Stimulated activated CD8-positive, alpha-beta memory T cell treated with anti-CD3 and anti-CD28 coated beads, Interleukin-4, amount 100 ng/mL, for 48 hours (primary cell): ENCODE results near the gene HEMGN.
A peak's percentile ranks its signal among the peaks of the same experiment; 100 is the strongest.
"Not testable (repeated sequence)": the region's sequence is repeated elsewhere in the genome, so short reads cannot be mapped to it uniquely, and the experiment has no call there.

Source experiments
- DNase-seq: peaks from one replicate; pipeline ENCODE4 v3.0.0-alpha.2; 2020

Gene HEMGN

GRCh38 chr9:97938081-97938644, at the start of gene HEMGN:
HEMGN (minus strand) TSS chr9:97938172; CDS start chr9:97938136, 36 bp downstream.
- peak; percentile 41 for DNase-seq

DNA sequence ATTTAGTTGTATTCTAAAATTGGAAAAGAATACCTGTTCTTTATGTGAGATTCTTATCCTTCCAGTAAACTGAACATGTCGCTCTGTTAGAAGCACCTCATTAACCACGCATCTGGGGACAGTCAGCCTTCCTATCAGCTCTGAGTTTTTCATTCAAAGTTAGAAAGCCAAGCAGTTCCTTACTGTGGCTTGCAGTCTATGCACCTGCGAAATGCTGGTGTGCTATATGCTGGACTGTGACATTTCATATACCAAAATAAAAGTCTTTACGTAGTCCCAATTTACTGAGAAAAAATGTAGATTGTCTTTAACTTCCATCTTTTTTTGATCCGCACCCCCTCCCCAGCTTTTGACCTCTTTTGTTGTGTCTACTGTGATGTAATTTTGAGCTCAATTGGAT, 49.5 kb upstream of the HEMGN start:
- DNase-seq = no peak

GRCh38 chr9:97985058-97985861, 47.3 kb upstream of the HEMGN start:
- peak; percentile 62 for DNase-seq

- peak; percentile 85 for DNase-seq
Observed at GRCh38 chr9:97984188-97985057, 46.5 kb upstream of the HEMGN start.

GRCh38 chr9:97983589-97984187, 45.7 kb upstream of the HEMGN start:
- DNase-seq = peak; percentile 59

- DNase-seq = peak; percentile 95
Observed at GRCh38 chr9:97982683-97983588, 45.0 kb upstream of the HEMGN start, which contains the start of gene ANP32B. ANP32B (plus strand) TSS chr9:97983341; CDS start chr9:97983556, 215 bp downstream.

DNA sequence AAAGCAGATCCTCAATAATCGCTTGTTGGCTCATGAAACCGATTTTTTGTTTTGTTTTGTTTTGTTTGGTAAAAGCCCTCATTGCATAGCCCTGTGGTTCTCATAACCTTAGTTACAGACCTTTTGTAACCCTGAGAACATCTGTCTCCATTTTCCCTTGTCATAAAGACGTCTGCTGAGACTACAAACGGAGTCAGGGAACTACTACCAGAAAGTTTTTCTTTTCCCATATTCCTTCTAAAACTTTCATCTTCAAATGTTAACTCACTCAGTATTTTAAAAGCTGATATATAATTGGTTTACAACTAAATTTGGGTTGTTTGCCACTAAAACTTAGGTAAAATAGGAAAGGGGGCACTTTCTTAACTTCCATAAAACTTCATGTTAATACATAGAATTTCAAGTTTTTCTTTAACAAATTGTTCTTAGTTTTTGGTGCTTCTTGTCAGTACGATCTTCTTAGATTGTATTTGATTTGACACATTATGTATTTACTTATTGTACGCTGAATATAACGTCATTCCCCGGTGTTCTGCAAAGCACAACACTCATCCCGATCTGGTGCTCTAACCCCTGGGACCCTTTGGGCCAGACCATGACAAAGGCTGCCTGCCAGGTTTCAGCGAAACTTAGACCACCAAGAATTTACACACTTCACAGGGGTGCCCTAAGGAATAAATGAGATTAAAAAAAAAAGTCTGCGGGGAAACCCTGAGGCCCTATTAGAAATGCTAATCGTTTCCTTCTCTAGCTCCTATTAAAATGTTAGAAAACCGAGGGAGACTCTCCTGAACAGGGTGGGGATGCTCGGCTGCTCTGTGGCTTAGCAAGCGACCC, 44.1 kb upstream of the HEMGN start:
- DNase-seq = no peak

- no peak for DNase-seq
Observed at GRCh38 chr9:97980918-97981845, 43.2 kb upstream of the HEMGN start.

DNA sequence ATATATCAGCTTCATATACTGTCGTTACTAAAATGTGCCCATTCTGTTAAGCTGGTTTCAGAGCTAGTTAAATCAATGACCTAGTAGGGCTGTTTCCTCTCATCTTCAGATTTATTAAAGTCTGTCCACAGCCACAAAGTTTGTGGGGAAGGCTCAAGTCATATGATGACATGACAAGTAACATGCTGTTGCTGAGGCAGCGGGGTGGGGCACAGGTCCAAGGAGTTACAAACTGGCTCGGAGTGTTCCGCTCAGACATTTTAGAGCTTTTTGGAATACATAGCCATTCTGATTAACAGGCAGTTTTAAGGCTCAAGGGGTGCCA, 42.5 kb upstream of the HEMGN start:
- no peak for DNase-seq

DNA sequence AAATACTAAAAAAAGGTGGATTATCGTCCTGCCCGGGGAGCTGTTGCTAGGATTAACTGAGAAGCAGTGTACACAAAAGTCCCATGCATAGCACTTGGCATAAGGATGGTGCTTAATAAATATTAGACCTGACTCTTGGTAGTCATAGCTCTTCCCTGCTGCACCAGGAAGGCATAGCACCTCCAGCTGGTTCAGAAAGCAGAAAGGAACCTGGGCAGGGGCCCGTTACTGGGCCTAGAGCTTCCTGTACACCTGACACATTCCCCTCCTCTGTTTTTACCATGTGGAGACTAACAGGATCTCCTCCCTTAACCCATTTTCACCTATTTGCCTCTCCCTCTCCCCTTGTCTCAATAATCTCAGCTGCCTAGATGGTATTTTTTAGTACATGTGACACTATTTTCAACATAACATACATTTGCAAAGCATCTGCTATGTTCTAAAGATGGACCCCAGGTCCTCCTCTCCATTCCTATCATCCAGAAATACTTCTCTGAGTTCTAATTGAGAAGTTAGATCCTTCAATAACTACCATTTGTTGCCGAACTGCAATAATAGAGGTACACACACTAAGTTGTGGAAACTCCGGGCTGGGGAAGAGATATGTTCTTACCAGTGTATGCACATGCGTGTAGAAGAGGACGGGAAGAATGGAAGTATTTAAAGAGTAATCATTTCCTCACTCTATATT, 42.0 kb upstream of the HEMGN start:
- DNase-seq = no peak

DNA sequence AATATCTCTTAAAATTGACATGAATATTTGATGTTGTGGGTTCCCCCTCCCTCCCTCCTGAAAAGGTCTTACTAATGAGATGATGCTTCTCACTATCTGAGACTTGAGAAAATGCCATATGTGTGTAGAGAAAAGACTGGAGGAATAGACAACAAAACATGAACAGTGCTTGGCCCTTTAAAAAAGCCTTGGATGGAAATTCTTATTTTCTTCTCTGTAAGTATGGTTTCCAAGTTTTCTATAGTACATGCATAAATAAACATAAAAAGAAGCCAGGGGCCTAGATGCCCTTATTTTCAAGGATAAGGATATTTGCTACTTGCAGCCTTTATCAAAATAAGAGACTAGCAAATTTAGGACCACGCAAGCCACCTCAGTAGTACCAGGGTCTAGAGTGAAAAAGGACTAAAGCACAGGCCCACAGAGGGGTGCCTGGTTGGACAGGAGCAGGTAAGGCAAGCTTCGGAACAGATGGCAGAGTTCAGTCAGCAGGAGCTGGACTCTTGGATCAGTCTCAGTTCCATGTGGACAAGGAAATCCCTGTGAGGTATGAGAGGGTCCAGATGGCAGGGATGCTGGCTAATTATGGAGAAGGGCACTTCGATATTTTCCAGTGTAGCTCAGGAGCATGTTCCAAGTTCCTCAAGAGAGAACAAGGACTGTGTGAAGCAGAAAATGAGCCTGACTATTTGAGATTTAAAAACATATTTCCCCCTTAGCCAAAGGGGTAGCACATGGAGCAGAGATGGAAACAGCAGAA, 40.6 kb upstream of the HEMGN start:
- DNase-seq = no peak

DNA sequence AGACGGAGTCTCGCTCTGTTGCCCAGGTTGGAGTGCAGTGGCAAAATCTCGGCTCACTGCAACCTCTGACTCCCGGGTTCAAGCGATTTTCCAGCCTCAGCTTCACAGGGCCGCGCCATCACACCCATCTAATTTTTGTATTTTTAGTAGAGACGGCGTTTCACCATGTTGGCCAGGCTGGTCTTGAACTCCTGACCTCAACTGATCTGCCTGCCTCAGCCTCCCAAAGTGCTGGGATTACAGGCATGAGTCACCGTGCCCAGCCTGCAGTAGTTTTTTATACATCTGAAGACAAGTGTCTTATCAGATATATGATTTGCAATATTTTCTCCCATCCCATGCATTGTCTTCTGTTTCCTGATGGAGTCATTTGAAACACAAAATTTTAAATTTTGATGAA, 38.7 kb upstream of the HEMGN start:
- not testable (repeated sequence) for DNase-seq

- DNase-seq = no peak
Observed at GRCh38 chr9:97975376-97975775, 37.4 kb upstream of the HEMGN start.

DNA sequence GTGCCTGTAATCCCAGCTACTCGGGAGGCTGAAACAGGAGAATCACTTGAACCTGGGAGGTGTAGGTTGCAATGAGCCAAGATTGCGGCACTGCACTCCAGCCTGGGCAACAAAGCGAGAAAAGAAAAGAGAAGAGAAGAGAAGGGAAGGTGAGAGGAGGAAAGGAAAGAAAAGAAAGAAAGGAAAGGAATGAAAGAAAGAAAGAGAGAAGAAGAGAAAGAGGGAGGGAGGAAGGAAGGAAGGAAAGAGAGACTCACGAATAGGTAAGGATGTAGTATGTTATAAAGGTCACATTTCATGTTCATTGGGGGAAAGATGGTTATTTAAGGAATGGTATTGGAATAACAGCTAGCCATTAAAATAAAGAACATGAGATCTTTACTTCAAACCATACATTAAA, 34.8 kb upstream of the HEMGN start:
- no peak for DNase-seq

DNA sequence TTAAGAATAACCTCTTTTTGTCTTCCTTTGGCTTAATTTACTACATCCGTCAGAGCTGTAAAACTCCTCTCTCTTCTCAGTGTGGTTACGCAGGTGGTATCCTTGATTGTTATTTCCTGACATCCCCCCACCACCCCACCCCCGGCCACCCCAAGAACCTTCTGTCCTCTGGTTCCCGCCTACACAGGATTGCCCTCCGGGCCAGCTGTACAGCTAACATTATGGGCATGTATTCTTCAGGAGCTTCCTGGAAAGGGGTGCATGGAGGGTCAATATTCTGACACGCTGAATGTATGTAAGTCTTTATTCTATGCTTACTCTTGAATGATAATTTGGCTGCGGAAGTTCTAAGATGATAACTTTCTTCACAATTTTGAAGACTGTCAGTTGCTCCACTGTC, 32.2 kb upstream of the HEMGN start:
- no peak for DNase-seq

- DNase-seq = no peak
Observed at GRCh38 chr9:97969014-97969413, 31.0 kb upstream of the HEMGN start.

- DNase-seq = no peak
Observed at GRCh38 chr9:97966493-97966892, 28.5 kb upstream of the HEMGN start.

DNA sequence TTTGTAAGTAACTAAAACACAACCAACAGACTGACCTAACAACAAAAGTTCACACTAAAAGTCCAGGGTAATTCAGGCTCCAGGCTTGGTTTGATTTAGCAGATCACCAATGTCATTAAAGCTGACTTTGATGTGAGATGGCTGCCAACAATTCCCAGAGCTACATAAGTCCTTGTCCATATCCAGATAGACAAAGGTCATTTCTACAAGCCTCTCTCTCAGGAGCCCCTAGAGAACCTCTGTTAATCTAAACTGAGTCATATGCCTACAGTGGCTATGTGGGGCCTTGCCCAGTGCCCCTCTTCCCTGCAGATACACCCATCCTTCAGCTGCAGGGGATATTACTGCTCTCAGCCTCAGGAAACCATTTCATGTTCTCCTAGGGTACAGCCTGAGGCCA, 26.9 kb upstream of the HEMGN start:
- no peak for DNase-seq

GRCh38 chr9:97963232-97963631, 25.3 kb upstream of the HEMGN start:
- DNase-seq = no peak
